ENCODE data around the gene CC2D1A.
"Not testable (repeated sequence)": the region's sequence is repeated elsewhere in the genome, so short reads cannot be mapped to it uniquely, and the experiment has no call there.

Gene CC2D1A

DNA sequence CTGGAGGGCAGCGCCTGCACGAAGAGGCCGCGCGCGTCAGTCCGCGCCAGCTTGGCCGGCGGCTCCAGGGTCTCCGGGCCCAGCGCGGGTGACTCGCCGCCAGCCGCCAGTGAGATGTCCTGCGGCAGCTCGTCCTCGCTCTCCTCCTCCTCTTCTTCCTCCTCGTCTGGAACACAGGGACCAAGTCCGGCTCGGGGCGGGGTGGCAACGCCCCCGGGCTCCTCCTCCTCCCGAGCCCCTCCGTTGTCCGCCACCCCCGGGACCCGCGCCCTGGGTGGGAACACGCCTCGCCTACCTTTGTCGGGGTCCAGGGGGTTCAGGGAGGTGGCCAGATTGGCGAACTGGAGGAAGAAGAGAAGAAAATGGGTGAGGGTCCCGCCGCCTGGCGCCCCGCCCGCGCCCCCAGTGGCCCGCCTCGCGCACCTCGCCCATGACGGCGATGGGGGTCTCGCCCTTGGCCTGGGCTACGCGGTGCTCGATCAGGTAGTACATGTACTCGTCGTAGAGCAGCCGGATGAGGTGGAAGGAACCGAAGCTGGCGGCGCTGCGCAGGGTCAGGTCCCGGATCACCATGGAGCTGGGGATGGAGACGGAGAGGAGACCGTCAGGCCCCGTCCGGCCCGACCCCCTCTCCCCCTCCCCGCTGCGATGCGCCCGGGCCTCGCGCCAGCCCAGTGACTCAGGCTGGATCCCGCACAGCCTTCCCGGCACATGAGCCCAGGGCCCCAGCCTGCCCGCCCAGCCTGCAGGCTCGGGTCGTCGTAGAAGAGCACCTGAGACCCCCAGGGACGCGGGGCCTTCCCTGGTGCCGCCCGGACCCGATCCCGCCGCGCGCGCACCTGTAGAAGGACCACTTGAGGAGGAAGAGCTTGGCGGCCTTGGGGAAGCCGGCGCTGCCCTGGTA lies 57.0 kb downstream of the CC2D1A start:
- no peak overlapping the region for H3K27ac ChIP-seq
- TF ChIP-seq, protein P1, sequence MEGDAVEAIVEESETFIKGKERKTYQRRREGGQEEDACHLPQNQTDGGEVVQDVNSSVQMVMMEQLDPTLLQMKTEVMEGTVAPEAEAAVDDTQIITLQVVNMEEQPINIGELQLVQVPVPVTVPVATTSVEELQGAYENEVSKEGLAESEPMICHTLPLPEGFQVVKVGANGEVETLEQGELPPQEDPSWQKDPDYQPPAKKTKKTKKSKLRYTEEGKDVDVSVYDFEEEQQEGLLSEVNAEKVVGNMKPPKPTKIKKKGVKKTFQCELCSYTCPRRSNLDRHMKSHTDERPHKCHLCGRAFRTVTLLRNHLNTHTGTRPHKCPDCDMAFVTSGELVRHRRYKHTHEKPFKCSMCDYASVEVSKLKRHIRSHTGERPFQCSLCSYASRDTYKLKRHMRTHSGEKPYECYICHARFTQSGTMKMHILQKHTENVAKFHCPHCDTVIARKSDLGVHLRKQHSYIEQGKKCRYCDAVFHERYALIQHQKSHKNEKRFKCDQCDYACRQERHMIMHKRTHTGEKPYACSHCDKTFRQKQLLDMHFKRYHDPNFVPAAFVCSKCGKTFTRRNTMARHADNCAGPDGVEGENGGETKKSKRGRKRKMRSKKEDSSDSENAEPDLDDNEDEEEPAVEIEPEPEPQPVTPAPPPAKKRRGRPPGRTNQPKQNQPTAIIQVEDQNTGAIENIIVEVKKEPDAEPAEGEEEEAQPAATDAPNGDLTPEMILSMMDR (IDR thresholded peaks at IDR 0.05), result no peak
- TF ChIP-seq ZFX (IDR thresholded peaks at IDR 0.05; ENCODE audit: borderline replicate concordance), result no peak

DNA sequence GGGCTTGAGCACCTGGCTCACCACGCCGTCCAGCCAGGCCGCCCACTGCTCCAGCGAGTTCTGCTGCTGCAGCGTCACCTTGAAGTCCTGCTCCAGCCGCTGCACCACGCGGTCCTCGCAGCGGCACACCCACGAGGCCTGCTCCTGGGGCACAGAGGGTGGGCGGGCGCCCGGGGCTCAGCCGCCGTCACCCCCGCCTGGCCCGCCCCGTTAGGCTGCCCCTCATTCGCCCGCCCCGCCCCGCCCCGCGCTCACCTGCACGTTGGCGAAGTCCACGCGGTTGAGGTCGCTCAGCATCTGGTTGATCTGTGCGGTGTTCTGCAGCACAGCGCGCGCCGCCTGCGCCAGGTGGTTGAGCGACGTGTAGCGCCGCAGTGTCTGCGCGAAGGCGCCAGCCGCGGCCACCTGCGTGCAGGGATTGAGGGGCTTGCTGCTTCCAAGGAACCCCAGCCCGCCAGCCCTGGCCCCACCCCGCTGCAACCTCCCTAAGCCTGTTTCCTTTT lies 57.7 kb downstream of the CC2D1A start:
- TF ChIP-seq ZFX (IDR thresholded peaks at IDR 0.05; ENCODE audit: borderline replicate concordance), result no peak
- TF ChIP-seq, protein P1 (IDR thresholded peaks at IDR 0.05), result no peak
- no peak overlapping the region for H3K27ac ChIP-seq

DNA sequence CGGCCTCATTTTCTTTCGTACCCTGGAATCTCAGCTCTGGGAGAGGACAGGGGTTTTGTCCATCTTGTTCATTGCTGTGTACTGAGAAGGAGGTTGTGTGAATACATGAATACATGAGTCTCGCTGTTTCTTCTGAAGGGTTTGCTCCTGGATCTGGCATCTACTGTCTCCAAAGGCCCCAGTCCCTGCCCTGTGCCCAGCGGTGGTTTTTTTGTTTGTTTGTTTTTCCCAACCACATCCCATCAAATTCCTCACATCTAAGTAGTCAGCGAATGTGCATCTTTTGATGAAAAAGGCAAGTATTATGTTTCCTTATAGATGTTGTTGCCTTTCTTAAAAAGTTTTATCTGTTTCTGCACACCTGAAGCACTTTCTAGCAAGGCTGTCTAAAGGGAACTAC lies 58.8 kb downstream of the CC2D1A start:
- TF ChIP-seq, protein P1 (IDR thresholded peaks at IDR 0.05), result no peak
- TF ChIP-seq ZFX (IDR thresholded peaks at IDR 0.05; ENCODE audit: borderline replicate concordance), result no peak
- H3K27ac ChIP-seq, result no peak overlapping the region

DNA sequence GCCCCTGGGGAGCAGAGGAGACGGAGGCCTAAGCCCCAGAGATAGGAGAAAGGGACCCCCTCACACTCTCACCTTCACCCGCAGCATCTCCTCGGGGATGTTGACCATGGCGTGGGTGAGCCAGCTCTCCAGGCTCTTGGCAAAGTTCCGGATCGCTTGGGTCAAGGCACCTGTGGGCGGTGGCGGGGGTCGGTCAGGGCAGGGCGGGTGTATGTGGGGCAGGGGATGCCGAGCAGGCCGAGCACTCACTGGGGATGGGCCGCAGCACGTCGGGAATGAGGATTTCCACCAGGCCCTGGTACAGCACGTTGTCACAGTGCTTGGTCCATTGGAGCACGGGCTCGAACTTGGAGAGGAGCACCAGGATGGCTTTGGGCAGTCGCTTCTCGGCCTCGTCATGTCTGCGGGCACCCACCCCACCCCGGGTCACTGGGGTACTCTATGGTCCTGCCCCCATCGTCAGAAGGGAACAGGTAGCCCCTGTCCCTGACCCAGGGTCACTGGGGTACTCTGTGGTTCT lies 59.4 kb downstream of the CC2D1A start:
- no peak overlapping the region for H3K27ac ChIP-seq
- no peak for TF ChIP-seq ZFX (IDR thresholded peaks at IDR 0.05; ENCODE audit: borderline replicate concordance)
- TF ChIP-seq, protein P1 (IDR thresholded peaks at IDR 0.05), result no peak

DNA sequence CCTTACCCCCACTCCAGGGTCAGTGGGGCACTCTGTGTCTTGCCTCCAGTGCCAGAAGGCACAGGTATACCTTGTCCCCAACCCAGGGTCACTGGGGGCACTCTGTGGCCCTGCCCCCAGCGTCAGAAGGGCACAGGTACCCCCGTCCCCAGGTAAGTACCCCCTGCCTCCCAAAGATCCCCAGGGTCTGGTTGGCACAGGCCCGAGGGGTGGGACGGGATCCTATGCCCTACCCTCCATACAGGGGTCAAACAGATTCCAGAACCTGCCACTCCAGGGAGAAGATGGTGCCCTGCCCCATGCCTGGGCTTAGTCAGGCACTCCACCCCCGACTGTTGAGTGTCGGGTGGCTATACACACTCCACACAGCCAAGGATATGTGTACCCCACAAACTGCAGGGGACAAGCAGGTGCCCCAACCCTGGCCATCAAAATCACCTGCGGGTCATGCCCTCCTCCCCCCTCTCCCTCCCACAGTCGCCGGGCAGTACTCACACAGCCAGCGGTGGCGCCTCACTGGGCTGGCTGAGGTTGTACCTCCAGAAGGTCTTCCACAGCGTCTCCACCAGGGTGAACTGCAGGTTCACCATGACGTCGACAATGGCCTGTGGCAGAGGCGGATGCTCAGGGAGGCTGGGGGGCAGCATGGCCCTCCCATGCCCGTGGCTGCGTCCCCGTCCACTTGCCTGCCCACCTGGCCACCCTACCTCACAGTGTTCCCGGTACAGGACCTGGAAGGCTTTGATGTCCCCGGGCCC lies 60.1 kb downstream of the CC2D1A start:
- TF ChIP-seq, protein P1 (IDR thresholded peaks at IDR 0.05), result no peak
- TF ChIP-seq ZFX (IDR thresholded peaks at IDR 0.05; ENCODE audit: borderline replicate concordance), result no peak

DNA sequence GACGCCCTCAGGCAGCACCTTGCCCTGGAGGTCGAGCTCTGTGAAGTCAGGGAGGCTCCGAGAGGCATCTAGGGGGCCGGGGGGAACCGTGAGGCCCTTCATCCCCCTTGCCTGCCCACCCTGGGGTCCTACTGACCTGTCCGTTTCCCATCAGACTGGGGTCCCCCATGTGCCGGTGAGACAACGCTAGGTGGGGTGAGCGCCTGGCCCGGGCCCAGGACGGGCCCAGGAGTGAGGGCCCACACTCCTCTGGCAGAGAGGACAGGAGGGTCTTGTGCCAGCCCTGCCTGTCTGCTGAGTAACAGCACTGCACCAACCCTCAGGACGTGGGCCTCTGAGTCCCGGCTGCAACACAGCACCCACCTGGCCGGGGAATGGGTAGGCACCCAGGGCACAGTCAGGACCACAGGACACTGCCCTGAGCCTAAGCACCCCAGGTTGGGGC lies 60.7 kb downstream of the CC2D1A start:
- H3K27ac ChIP-seq, result no peak overlapping the region
- TF ChIP-seq ZFX (IDR thresholded peaks at IDR 0.05; ENCODE audit: borderline replicate concordance), result no peak
- TF ChIP-seq, protein P1 (IDR thresholded peaks at IDR 0.05), result no peak

More for the DNA sequence above, 60.1 kb downstream of the CC2D1A start:
- no peak overlapping the region for H3K27ac ChIP-seq

DNA sequence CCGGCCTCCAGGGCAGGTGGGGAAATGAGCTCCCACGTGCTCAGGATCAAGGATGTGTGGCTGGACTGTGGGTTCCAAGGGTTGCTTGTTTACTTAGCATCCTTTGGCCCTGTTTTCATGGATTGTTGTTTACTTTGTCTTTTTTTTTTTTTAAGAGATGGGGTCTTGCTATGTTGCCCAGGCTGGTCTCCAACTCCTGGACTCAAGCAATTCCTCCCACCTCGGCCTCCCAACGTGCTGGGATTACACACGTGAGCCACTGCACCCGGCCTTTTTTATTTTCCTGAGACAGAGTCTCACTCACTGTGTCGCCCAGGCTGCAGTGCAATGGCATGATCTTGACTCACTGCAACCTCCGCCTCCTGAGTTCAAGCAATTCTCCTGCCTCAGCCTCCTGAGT lies 61.2 kb downstream of the CC2D1A start:
- not testable (repeated sequence) for H3K27ac ChIP-seq
